H1 (cell line): ENCODE data around the gene DNER.

Experiments used
- CREB1 ChIP-seq: IDR thresholded peaks from 2 replicates; pipeline ENCODE4 v1.6.1; 2012; ENCODE audit warnings: inconsistent platforms
- CTCF ChIP-seq, 3 experiments: IDR thresholded peaks; 1 replicate in 2 of 3; 2 replicates in 1 of 3; pipeline versions ENCODE4 v1.5.1 to v1.6.1; 2011; ENCODE audit warnings: low read length in 3 of 3, mild to moderate bottlenecking in 3 of 3, inconsistent platforms in 2 of 3, low read depth in 1 of 3, moderate library complexity in 1 of 3; ENCODE audit not compliant: insufficient read depth in 1 of 3; ENCODE audit errors: control extremely low read depth in 1 of 3
- EZH2 ChIP-seq: fragments of 200-600 bp; sonication (generic); IDR thresholded peaks from 2 replicates; pipeline ENCODE4 v1.7.1; 2012; ENCODE audit warnings: low read depth, mild to moderate bottlenecking, moderate library complexity, low read length, inconsistent platforms; ENCODE audit not compliant: severe bottlenecking
- JUN ChIP-seq: IDR thresholded peaks from 2 replicates; pipeline ENCODE4 v1.6.1; 2011; ENCODE audit warnings: low read depth, mild to moderate bottlenecking, improper control_type of control experiment, low read length
- POLR2A ChIP-seq, 2 experiments: IDR thresholded peaks; 1 replicate in 1 of 2; 2 replicates in 1 of 2; pipeline ENCODE4 v1.6.1; 2011; ENCODE audit warnings: low read depth in 2 of 2, low read length in 2 of 2, mild to moderate bottlenecking in 2 of 2; ENCODE audit errors: control extremely low read depth in 1 of 2
- RNF2 ChIP-seq: fragments of 200-900, 300-1000 bp; sonication (generic); IDR thresholded peaks from 2 replicates; pipeline ENCODE4 v1.7.1; 2016; ENCODE audit warnings: borderline replicate concordance, low read depth, mild to moderate bottlenecking, antibody characterized with exemption, low read length; ENCODE audit not compliant: poor library complexity, severe bottlenecking; ENCODE audit errors: missing control alignments
- TCF12 ChIP-seq: IDR thresholded peaks from 2 replicates; pipeline ENCODE4 v1.6.1; 2011; ENCODE audit warnings: low read depth, mild to moderate bottlenecking, low read length

GRCh38 chr2:229445019-229445418 is 269.3 kb downstream of the DNER start:
- TF ChIP-seq CTCF (IDR thresholded peaks at IDR 0.05; ENCODE audit: control extremely low read depth in 1 of 3, insufficient read depth in 1 of 3, low read depth in 1 of 3, low read length in 3 of 3) (no peak), POLR2A (IDR thresholded peaks at IDR 0.05; ENCODE audit: control extremely low read depth in 1 of 2, low read depth in 2 of 2, low read length in 2 of 2) (no peak), CREB1 (no peak), TCF12 (no peak), JUN (no peak), EZH2 (no peak), RNF2 (no peak)
